Sigmoid colon (tissue), 4 donors: ENCODE data around the gene PTPA.

Experiments used
- EP300 ChIP-seq, 4 donors: sonication (generic); formaldehyde crosslinking; IDR thresholded peaks; one replicate each; pipeline ENCODE4 v1.6.1; 2017; ENCODE audit warnings: antibody characterized with exemption in 4 of 4
- POLR2A ChIP-seq, 2 donors: fragments of 450-650 bp; IDR thresholded peaks; one replicate each; pipeline ENCODE4 v1.6.1; 2016; ENCODE audit warnings: antibody characterized with exemption in 2 of 2, mild to moderate bottlenecking in 2 of 2, moderate library complexity in 2 of 2
- TF ChIP-seq, protein P1 (sequence below), 4 experiments: fragments of 450-650 bp in 3 of 4; fragments of 200-600 bp in 1 of 4; IDR thresholded peaks; one replicate each; pipeline ENCODE4 v1.5.1; 2016 to 2019; ENCODE audit warnings: antibody characterized with exemption in 4 of 4, mild to moderate bottlenecking in 3 of 4, moderate library complexity in 2 of 4

DNA sequence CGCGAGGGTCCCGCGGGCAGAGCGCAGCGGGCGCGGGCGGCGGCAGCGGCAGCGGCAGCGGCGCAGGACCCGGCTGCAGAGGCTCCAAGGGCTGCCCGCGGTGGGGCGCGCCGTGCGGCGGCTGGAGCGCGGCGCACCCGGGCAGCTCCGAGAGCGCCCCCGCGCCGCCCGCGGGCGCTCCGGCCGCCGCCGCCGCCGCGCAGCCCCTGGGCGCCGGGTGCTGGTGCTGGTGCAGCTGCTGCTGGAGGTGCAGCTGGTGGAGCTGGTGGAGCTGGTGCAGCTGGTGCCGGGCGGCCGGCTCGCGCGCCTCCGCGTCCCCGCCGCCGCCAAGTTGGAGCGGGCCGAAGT is 66.2 kb downstream of the PTPA start:
- TF ChIP-seq, protein P1, sequence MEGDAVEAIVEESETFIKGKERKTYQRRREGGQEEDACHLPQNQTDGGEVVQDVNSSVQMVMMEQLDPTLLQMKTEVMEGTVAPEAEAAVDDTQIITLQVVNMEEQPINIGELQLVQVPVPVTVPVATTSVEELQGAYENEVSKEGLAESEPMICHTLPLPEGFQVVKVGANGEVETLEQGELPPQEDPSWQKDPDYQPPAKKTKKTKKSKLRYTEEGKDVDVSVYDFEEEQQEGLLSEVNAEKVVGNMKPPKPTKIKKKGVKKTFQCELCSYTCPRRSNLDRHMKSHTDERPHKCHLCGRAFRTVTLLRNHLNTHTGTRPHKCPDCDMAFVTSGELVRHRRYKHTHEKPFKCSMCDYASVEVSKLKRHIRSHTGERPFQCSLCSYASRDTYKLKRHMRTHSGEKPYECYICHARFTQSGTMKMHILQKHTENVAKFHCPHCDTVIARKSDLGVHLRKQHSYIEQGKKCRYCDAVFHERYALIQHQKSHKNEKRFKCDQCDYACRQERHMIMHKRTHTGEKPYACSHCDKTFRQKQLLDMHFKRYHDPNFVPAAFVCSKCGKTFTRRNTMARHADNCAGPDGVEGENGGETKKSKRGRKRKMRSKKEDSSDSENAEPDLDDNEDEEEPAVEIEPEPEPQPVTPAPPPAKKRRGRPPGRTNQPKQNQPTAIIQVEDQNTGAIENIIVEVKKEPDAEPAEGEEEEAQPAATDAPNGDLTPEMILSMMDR (IDR thresholded peaks at IDR 0.05): no peak
- TF ChIP-seq EP300 (IDR thresholded peaks at IDR 0.05) (no peak), POLR2A (IDR thresholded peaks at IDR 0.05) (no peak)
